ENCODE measurements around the gene LIMD2.

LIMD2 gene

GRCh38 chr17:63718988-63719387 lies 19.1 kb upstream of the LIMD2 start:
- DNase-seq (ENCODE audit: low read depth), result no peak
- H3K4me3 ChIP-seq (ENCODE audit: low read depth, low read length), result no peak overlapping the region
- TF ChIP-seq, protein P1, sequence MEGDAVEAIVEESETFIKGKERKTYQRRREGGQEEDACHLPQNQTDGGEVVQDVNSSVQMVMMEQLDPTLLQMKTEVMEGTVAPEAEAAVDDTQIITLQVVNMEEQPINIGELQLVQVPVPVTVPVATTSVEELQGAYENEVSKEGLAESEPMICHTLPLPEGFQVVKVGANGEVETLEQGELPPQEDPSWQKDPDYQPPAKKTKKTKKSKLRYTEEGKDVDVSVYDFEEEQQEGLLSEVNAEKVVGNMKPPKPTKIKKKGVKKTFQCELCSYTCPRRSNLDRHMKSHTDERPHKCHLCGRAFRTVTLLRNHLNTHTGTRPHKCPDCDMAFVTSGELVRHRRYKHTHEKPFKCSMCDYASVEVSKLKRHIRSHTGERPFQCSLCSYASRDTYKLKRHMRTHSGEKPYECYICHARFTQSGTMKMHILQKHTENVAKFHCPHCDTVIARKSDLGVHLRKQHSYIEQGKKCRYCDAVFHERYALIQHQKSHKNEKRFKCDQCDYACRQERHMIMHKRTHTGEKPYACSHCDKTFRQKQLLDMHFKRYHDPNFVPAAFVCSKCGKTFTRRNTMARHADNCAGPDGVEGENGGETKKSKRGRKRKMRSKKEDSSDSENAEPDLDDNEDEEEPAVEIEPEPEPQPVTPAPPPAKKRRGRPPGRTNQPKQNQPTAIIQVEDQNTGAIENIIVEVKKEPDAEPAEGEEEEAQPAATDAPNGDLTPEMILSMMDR (IDR thresholded peaks at IDR 0.05; ENCODE audit: control insufficient read depth, extremely low read depth, insufficient read depth), result no peak

DNA sequence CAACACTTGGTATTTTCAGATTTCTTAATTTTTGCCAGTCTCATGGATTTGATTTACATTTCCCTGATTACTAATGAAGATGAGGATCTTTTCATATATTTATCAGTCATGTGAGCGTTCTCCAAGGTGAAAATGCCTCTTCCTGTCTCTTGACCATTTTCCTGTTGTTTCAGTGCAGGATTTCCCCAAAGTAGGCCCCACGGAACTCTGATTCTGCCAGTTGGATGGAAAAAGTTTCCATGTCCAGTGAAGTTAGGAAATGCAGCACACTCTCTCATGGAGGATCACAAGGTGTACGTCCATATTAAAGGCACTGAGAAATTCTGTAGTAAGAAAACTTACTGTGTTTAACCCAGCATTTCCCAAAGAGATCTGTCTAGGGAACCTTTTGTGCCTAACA lies 16.5 kb upstream of the LIMD2 start:
- TF ChIP-seq, protein P1 (IDR thresholded peaks at IDR 0.05; ENCODE audit: control insufficient read depth, extremely low read depth, insufficient read depth), result no peak

GRCh38 chr17:63714550-63715277 lies 14.8 kb upstream of the LIMD2 start:
- TF ChIP-seq, protein P1 (IDR thresholded peaks at IDR 0.05; ENCODE audit: control insufficient read depth, extremely low read depth, insufficient read depth), result no peak
- H3K4me3 ChIP-seq (ENCODE audit: low read depth, low read length), result no peak overlapping the region
- no peak for DNase-seq (ENCODE audit: low read depth)

More for the DNA sequence above, 16.5 kb upstream of the LIMD2 start:
- no peak for DNase-seq (ENCODE audit: low read depth)
- no peak overlapping the region for H3K4me3 ChIP-seq (ENCODE audit: low read depth, low read length)

- TF ChIP-seq, protein P1 (IDR thresholded peaks at IDR 0.05; ENCODE audit: control insufficient read depth, extremely low read depth, insufficient read depth), result no peak
Measured at GRCh38 chr17:63709110-63709509, 9.2 kb upstream of the LIMD2 start.

DNA sequence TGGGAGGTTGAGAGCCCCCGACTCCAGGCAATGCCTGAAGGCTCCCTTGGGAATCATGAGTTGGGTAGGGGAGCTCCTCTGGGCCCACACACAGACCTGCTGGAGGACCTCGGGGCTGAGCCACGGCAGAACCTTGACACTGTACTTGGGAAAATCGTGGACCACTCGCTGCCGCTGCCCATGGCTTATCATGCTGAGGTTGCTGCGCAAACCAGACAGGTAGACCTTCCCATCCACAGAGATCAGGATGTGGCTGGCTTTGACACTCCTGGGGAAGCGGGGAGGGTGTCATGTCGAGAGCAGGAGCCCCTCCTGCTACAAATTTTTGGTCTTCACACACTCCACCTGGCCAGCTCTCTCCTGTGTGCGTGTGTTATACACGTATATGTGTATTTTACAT lies 7.2 kb upstream of the LIMD2 start:
- DNase-seq (ENCODE audit: low read depth), result no peak
- no peak overlapping the region for H3K4me3 ChIP-seq (ENCODE audit: low read depth, low read length)
- TF ChIP-seq, protein P1 (IDR thresholded peaks at IDR 0.05; ENCODE audit: control insufficient read depth, extremely low read depth, insufficient read depth), result no peak

More at GRCh38 chr17:63709110-63709509, 9.2 kb upstream of the LIMD2 start:
- no peak overlapping the region for H3K4me3 ChIP-seq (ENCODE audit: low read depth, low read length)
- DNase-seq (ENCODE audit: low read depth), result no peak

DNA sequence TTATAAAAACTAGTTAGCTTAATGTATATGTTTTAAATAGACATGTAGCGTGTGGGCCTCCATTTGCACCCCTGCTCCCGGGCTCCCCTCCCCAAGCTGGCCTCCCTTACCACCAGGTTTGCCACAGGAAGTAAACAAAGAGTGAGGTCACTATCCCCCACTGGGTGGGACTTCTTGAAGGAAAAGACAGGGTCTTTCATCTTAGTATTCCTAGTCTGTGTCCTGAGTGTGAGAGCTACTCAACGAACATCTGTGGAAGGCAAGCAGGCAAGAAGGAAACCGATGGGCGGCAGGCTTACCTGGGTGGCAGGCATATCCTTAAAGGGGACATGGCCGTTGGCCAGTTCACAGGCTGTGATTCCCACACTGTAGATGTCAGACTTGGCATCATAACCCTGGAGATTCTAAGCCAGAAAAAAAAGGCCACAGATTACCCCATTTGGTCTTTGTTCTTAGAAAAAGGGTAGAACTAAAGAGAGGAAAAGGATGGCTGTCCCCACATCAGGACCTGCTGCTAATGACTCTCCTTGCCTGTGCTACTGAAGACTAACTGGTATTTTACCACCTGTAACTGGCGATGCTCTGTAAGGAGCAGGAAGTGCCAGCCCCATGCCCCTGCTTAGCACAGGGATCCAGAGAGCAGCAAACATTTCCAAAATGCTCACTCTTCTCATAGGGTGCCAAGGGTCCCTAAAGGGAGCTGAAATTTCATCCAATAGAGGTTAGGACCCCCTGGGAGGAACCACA lies 6.6 kb upstream of the LIMD2 start:
- H3K4me3 ChIP-seq (ENCODE audit: low read depth, low read length), result no peak overlapping the region
- TF ChIP-seq, protein P1 (IDR thresholded peaks at IDR 0.05; ENCODE audit: control insufficient read depth, extremely low read depth, insufficient read depth), result no peak
- DNase-seq (ENCODE audit: low read depth), result no peak

All from LNCaP clone FGC (cell line).